ENCODE data around the gene CADPS.

CADPS gene

DNA sequence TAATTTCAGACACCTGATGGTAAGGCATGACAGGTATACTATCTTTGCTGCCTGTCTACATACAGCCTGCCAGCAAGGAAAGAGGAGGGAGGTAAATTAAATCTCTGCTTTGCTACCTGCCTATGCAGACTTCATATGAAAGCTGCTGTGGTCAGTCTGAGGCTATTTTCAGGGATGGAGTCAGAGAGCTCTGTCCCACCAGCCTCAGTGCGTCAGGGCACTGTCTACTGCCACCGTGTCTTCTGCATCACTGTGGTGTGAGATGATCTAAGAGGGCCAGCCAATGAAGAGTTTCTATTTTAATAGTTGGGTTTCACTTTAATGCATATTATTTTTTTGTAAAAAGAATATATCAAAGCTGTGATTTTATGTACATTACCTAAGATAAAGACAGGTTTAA, 125.6 kb downstream of the CADPS start:
- DNase-seq (ENCODE audit: low read depth, low spot score), result no peak

DNA sequence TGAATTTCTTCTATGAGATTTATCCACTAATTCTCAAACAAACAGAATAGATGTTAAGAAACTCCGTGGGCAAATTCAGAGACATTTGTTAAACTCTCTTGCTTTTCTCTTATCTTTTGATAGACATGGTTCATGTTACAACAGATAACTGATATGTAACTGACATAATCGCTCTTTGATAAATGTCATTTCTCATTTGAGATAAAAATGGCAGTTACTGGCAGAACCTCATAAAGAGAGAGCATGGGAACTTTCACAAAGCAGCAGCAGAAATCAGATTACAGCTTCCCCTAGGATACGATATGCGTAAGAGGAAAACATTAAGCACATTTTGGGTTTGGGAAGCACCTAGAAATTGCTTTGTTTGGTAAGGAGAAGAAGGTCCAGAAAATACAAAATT, 126.1 kb downstream of the CADPS start:
- DNase-seq (ENCODE audit: low read depth, low spot score), result no peak

DNA sequence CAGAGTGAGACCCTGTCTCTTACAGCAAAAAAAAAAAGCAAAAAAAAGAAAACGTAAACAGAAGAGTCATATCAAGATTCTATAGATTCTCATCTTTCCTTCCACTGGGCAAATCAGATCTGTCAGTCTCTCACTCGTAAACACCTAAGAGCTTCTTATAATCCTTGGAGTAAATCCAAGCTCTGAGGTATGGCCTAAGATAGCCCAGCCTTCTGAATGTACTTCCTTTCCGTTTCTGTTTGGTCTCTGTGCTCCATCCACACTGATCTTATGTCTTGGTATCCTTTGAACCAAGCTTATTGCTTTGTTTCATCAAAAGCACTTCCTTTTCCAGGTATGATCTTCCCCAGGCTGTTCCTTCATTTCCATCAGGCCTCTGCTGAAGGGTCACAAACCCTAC, 137.8 kb downstream of the CADPS start:
- DNase-seq (ENCODE audit: low read depth, low spot score), result no peak

DNA sequence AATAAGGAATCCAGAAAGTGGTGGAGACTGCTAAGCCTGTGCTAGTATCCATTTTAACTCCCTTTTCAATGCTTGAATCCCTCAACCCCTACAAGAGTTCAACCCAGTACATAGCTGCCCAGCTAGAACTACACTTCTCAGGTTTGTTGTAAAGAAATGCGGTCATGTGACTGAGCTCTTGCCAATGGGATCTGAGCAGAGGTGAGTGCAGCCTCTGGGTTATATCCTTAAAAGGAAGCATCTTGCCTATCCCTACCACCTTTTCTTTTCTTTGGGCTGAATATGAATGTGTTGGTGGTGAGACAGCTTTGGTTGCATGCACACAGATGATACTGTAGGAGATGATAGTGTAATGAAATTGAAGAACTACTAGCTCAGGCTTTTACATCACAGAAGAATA, 139.7 kb downstream of the CADPS start:
- DNase-seq (ENCODE audit: low read depth, low spot score), result no peak

DNA sequence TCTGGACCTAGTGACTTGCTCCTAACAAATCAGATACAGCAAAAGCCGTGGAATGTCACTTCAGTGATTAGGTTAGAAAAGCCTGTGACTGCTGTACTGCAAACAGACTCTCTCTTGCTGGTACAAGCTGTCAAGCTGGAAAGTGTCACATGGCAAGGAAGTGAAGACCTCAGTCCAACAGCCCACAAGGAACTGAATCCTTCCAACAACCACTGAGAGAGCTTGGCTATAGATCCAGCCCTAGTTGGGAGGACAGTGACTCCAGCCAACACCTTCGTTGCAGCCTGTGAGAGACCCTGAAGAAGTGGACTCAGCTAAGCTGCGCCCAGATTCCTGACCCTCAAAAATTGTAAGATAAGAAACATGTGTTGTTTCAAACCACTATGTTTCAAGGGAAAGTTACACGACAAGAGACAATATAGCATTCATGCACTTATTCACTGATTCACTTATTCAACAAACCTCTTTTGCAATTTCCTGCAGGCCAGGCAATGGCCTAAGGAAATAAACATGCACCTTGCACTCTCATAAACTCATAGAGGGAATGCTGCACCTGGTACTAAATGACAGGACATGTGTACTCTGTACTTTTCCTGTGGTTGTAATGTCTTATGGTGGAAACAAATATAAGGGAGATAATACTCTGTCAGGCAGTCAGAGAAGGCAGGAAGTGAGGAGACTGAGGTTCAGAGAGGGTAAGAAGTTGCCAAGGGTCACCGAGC, 142.9 kb downstream of the CADPS start:
- DNase-seq (ENCODE audit: low read depth, low spot score), result no peak

DNA sequence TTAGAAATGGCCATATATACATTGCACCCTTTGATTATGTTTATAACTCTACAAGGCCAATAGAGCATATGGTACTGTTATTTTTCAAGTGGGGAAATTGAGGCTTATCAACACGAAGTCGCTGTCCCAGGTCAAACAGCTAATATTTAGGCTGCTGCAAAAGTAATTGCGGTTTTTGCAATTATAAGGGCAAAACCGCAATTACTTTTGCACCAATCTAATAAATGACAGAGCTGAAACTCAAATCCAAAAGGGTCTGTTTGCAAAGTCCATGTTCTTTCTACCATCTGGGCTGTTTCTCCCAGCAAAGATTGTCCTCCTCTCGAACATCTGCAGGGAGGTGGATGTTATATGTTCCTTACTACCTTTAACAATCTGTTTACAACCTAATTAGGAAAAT, 147.2 kb downstream of the CADPS start:
- no peak for DNase-seq (ENCODE audit: low read depth, low spot score)

DNA sequence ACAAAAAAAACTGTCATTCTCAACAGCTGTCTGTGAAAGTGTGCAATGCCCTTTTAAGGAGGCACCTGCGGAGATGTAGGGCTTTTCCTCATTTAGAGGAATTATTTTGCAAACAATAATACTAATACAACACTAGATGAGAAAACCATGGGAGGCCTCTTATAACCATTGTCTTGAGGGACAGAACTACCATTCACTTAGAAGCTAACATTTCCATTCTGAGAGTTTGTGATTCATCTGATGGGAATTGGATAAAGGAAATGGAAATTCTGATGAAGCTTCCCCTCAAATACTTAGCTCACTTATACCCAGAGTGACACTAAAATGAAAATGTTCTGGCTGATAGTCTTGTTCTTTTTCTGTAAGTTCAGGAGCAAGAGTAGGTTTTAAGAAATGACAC, 147.7 kb downstream of the CADPS start:
- DNase-seq (ENCODE audit: low read depth, low spot score), result no peak

DNA sequence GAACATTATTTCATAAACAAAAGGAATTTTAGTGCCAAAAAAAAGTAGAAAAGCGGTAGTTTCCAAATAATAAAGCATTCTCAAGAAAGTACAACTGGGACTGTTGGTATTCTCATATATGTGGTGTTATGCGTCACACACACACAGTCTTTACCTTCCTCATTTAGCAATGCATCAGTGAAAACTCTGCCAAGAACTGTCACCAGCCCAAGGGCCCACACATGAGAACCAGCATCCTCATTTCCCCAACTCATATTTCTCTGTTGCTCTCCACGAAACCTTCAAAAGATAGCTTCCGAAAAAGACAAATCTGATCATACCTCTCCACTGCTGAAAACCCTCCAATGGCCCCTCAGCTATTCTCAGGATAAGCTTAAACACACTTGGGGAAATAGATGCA, 150.7 kb downstream of the CADPS start:
- DNase-seq (ENCODE audit: low read depth, low spot score), result no peak

DNA sequence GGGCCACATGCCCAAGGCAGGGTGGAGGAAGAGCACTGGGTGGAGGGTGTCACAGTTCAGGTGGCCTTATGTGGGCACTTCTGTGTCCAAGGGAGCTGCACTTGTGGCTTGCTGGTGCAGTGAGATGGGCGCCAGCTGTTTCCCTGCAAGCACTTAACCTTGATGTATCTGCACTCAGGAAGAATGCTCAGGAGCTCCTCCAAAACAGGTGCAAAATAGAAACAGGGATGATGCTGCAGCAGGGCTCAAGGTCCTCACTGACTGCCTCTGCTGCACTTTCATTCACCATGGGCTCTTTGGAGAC, 151.3 kb downstream of the CADPS start:
- no peak for DNase-seq (ENCODE audit: low read depth, low spot score)

DNA sequence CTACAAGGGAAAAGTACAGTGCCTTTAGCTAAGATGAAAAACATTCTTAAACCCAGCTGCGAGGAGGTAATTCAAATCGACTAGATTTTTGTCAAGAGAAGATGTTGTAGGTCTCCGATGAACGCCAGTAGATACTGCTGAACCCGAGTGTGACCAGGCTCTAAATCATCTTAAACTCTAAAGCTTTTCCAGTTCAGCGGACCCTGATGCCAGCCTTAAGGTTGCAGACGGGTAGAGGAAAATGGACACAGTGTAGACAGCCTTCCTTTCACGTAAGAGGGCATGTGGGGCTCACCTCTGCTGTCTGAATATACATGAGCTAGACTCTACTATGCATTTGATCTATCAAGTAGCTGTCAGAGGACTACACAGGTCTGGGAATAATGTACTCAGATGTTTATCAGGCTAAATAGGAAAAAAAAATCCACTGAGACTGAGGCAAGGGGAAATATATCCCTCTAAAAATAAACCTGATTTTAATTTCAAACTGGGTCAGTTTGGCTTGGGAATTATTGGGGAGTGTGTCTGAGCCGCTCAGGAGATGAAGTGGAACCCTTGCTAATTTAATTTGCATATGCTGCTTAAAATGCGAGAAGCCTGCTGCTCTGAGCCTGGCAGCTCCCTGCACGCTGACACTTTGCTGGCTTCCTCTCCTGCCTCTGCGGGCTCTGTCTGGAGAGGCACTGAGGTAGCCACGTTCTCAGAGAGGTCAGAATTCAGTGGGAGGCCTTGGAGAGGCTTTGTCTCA, 151.9 kb downstream of the CADPS start:
- DNase-seq (ENCODE audit: low read depth, low spot score), result no peak

DNA sequence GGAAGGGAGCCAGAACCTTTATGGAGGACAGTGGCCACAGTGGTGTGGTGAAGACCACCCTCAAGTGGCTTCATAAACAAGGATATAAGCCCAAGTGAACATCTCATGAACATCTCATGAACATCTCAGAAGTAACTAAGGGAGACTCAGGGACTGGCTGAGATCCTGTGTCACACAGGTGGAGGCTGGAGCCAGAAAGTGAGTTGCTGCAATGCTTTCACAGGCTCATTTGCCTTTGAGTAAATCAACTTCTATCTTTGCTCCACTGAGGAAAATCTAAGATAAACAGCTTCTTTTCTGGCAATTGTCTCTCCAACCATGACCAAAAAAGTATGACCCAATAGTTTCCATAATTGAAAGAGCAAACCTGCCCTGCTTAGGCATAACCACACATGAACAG, 152.9 kb downstream of the CADPS start:
- no peak for DNase-seq (ENCODE audit: low read depth, low spot score)

DNA sequence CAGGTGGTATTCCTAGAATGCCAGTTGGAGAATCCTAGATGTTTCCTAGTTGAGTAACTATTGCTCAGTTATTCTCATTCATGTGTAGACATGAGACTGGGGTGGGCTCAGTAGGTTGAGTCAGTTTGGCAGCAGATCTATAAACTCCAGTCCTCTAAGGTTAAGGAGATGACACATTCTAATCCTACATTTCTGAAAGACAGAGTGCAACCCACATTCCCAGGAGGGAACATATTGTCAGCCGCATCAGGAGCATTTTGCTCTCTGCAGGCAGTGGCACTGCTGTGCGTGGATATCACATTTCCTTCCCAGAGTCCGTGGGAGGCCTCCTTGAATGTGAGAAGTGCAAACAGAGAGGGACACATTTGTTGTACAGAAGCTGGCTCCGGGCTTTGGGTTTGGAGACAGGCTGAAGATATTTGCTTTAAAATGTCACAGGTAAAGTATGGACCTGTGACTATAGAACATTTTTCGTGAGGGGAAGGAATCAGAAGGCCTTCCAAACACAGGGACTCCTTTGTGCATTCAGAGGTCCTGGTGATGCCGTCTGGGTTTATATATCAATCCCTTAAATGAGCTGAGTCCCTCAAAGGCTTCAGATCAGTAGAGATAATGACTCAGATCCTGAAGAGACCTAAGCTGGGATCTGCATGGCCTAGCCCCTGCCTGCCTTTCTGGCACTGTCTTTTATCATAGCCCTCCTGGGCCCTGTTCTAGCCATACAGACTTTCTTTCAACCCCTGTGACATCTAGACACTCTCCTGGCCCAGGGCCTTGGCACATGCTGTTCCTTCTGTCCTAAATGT, 156.5 kb downstream of the CADPS start:
- no peak for DNase-seq (ENCODE audit: low read depth, low spot score)

DNA sequence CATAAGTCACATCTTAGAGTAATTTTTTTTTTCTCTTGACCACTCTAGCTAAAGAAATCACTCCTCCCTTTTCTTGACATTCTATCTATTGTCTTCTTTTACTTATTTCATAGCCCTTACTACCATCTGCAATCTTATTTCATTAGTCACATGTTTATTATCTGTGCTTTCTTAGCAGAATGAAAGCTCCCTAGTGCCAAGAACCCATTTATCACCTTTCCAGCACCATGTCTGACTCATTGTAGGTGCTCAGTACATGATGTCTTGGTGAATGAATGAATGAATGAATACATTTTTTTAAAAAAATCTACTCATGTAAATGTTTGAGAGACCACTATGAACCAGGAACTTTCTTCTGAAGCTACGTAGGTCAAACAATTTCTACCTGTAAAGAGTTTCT, 157.2 kb downstream of the CADPS start:
- no peak for DNase-seq (ENCODE audit: low read depth, low spot score)

DNA sequence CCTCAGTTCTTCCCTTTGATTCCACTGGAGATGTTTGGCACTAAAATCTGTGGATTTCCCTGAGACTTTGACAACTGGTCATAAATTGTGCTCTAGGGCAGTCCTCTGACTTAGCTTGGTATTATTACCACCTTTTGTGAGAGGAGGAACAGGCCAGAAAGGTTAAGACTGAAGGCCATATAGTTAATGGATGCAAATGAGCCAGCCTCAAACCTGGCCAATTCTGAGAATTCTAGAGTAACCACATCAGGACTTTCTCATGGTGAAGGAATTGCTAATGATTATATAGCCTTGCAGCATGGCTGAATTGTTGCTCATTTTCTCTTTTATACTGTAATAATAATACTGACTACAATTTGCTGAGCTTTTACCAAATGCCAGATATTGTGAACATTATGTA, 162.5 kb downstream of the CADPS start:
- DNase-seq (ENCODE audit: low read depth, low spot score), result no peak

DNA sequence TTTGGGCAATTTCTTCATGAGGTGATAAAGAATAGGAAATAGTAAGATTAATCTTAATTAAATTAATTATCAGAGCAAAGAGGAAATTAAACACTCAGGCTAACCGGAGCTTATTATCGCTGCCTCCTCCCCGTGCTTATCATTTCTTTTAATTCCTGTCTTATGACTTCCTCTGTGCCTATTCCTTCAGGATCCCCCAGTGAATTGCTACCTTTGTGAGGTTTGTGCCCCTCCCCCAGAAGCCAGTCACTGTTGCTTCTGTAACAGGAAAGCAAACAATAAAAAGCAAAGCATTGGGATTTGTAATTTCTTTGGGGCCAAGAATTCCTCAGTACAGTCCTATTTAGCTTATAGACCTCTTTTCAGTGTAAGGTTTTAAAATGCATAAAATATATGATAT, 164.5 kb downstream of the CADPS start:
- no peak for DNase-seq (ENCODE audit: low read depth, low spot score)

DNA sequence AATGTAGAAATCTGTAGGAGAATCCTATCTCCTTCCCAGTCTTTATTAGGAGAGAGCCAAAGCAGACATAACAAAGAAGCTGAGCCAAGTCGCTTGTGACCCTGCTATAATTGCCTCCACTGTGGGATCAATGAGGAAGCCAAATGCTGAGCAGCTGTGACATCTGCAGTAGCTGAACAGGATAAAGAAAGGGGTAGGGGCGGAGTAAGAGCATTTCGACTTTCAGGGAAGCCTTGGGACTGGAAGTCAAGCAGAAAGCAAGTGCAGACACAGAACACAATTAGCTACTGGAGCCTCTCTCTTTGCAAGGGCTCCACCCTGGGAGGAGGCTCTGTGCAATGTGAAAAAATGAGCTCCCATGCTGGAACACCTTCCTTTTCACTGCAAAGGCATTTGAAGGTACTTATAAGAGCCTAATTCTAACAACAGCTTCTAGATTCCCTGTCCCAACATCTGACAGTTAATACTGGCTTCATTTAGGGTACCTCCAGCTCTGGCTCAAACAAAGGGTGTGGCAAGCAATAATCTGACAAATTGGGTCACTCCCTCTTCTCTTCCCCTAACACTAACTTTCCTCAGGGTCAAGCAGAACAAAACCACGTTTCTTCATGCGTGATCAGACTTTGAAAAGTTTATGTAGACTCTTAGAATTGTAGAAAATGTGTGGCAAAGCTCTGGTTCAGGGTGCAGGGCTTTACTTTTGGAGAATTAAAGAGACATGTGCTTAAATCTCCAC, 166.4 kb downstream of the CADPS start:
- DNase-seq (ENCODE audit: low read depth, low spot score), result no peak

DNA sequence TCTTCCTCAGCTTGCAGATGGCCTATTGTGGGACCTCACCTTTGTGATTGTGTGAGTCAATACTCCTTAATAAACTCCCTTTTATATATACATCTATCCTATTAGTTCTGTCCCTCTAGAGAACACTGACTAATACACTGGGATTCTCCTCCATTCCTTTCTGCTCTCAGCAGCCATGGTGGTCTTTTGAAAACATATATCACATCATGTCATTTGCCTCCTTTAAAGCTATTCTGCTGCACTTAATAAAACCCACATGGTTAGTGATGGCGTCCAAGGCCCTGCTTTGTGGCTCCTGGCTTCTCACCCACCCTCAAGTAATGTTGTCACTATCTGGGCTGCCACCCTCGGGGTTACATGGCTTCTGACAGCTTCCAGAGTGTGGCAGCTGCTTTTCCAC, 169.5 kb downstream of the CADPS start:
- DNase-seq (ENCODE audit: low read depth, low spot score), result no peak

DNA sequence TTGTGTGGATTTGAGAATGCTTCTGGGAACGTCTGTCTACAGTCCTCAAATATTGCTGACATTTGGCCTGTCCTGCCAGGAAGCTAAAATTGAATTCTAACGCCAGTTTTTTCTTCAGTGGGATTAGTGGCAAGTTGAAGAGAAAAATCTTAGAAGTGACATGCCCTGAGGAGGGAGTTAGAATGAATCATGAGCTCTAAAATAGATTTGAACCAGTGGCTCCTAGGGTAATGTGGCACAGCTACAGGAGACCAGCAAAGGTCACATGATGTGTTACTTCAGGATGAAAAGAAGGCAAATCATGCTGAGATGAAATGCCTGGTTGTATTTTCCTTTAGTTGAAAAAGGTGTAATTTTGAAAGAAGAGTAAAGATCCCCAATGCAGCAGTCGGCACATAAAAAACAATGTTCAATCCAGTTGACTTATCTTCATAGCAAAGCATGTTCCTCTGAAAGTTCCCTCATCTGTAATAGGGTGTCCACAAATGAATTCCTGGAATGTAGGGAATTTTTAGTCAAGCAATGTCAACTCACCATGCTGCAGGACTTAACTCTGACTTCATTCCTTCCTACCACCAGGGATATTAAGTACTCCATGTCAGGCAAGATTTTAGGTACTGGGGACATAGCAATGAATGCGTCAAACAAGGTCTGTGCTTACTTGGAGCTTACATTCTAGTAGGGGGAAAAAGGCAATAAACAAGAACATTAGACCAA, 171.6 kb downstream of the CADPS start:
- DNase-seq (ENCODE audit: low read depth, low spot score), result no peak

DNA sequence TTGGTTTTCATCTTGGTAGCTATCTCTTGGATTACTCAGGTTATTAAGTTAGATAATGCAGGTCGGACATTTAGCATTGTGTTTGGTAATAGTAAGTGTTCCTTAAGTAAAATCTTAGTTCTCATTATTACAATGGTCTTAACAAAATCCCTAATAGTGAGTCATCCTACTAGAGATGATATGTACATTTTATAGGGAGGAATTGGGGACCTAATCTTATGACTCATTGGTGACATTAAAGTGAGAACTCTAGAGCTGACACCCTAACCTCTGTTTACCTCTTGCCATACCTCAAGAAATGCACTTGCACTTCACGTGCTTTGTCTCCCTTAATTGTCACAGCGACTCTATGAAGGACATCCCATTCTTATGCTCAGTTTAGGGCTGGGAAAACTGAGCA, 174.9 kb downstream of the CADPS start:
- no peak for DNase-seq (ENCODE audit: low read depth, low spot score)

DNA sequence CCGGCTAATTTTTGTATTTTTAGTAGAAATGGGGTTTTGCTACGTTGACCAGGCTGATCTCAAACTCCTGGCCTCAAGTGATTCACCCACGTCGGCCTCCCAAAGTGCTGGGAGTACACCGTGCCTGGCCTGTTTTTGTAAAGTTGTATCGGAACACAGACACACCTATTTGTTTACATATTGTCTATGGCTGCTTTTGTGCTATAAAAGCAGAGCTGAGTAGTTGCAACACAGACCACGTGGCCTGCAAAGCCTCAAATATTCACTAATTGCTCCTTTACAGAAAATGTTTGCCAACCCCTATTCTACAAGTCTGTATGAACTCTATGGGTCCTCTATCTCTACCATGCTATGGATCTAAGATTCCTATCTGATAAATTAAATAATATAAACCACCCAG, 175.5 kb downstream of the CADPS start:
- DNase-seq (ENCODE audit: low read depth, low spot score), result no peak

DNA sequence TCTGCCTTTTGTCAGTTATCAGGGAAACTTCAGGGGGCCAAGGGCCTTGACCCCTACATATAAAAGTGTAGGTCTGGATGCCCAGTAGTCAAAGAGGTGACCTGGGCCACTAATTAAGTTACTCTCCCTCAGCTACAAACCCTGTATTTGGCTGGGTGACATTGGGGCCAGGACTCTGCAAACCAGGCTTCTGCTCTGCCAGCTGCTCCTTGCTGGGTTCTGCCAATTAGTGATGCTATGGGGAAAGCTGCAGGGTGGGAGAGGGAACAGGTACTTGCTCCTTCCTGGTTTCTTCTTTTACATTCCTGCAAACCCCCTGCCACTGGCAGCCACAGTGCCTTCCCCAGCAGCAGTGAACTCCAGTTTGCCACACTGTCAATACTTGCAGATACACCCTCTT, 179.2 kb downstream of the CADPS start:
- DNase-seq (ENCODE audit: low read depth, low spot score), result no peak

DNA sequence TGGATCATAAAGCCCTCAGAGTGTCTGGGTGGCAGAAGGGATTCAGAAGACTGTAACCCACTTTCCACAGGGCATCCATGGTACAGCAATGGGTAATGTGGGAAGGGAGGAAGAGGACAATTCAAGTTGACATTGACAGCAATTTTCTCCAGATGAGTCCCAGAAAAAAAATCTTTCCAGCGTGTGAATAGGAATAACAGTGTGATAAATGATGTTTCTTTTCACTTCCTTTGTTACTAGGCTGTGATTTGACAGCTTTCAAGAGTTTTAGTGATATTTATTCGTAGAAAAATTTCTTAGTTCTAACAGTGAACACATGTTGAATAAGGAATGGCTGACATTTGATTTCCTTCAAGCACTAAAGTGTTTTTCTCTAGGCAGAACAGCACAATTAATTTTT, 186.4 kb downstream of the CADPS start:
- no peak for DNase-seq (ENCODE audit: low read depth, low spot score)
